Body of pancreas (tissue), 4 donors: ENCODE measurements around the gene RIMS3. TPM values are rescaled to one million over a fixed set of nuclear protein-coding genes. Genes with fewer than 3 reads are reported as not detected.

Experiments used
- ATAC-seq: fragments of 150-250 bp; one replicate; pipeline ENCODE4 v1.9.1; 2016
- DNase-seq, 4 donors: peaks; one replicate each; pipeline ENCODE4 v3.0.0-alpha.2; 2019
- H3K27ac ChIP-seq, 4 donors: fragments of 200-600 bp; sonication (generic); 1 replicate in 3 of 4; 2 replicates in 1 of 4; pipeline versions ENCODE4 v1.5.1 to v1.6.1; 2016 to 2019; ENCODE audit warnings: mild to moderate bottlenecking in 1 of 4, mixed read lengths in 1 of 4, moderate library complexity in 1 of 4
- H3K27me3 ChIP-seq, 2 donors: fragments of 200-600 bp; sonication (generic); one replicate each; pipeline ENCODE4 v1.6.0; 2016; ENCODE audit warnings: mild to moderate bottlenecking in 1 of 2
- H3K36me3 ChIP-seq, 2 donors: fragments of 200-600 bp; sonication (generic); replicated peaks in 1 of 2; 2 replicates each; pipeline ENCODE4 v1.5.1; 2016; ENCODE audit warnings: low read depth in 2 of 2; ENCODE audit not compliant: insufficient read depth in 1 of 2
- H3K4me1 ChIP-seq: fragments of 200-600 bp; sonication (generic); one replicate; pipeline ENCODE4 v1.6.0; 2016
- H3K4me3 ChIP-seq, 2 donors: fragments of 200-600 bp; sonication (generic); 1 replicate in 1 of 2; 2 replicates in 1 of 2; pipeline ENCODE4 v1.5.1; 2016 to 2019
- H3K9me3 ChIP-seq, 3 donors: fragments of 200-600 bp; sonication (generic); 1 replicate in 2 of 3; 2 replicates in 1 of 3; pipeline ENCODE4 v1.5.1; 2016
- POLR2A ChIP-seq, 3 donors: fragments of 450-650 bp; IDR thresholded peaks; one replicate each; pipeline ENCODE4 v1.6.1; 2016; ENCODE audit warnings: antibody characterized with exemption in 3 of 3, mild to moderate bottlenecking in 2 of 3
- WGBS, 2 donors: methylation state at CpG; one replicate each; pipeline ENCODE4 v1.1.5; 2017; 5-methylcytosine and 5-hydroxymethylcytosine counted together
- intact Hi-C: fragments of 100-400 bp; cut with DNase I; formaldehyde crosslinking; loops from one replicate; pipeline ENCODE4 v1.15.1; 2023
- total RNA-seq, 2 donors: library from RNA; depleted of rRNA; stranded (reverse); fragments of >200 nt; gene quantifications; one replicate each; pipeline ENCODE4 v1.1.0, GENCODE V29; 2016
- TF ChIP-seq, protein P1 (sequence below), 7 experiments: fragments of 450-650 bp in 4 of 7; fragments of 200-600 bp in 3 of 7; sonication (generic) in 3 of 7; IDR thresholded peaks; one replicate each; pipeline ENCODE4 v1.5.1; 2016 to 2019; ENCODE audit warnings: antibody characterized with exemption in 7 of 7

Gene RIMS3
- total RNA-seq, 2 donors from 2014 or later: 0.66 to 2.1 TPM

DNA sequence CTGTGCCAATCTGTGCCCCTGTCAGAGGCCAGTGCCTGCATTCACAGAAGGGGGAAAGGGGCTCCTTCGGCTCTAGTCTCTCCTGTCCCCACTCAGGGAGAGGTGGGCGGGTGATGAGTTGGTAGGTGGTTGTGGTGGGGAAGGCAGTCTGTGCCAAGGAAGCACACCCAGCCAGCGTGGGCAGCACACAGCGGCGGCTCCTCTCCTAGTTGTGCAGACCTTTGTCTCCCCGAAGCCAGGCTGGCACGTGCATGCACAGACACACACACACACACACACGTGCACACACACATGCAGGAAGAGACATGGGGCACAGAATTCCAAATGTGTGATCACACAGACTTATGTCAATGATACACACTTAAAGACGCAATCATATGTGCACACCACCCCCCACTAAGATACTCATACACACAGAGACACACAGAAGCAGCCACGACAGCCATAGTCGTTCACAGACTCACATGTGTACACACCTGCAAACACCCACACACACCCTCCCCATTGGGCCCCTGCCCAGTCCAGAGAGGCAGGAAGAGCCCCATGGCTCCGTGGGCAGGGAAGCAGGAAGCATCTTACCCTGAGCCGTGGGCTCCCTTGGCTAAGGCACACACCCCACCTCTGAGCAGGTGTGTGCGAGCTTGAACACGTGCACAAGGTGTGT is 16.4 kb downstream of the RIMS3 start:
- Histone ChIP-seq H3K27me3 (no peaks in the 10 kb centered on the region), H3K27ac (no peak overlapping the region), H3K9me3 (no peaks in the 10 kb centered on the region), H3K4me1 (peaks cover 9% of the 10 kb centered on the region), H3K36me3 (no peaks in the 10 kb centered on the region), H3K4me3 (no peak overlapping the region)
- TF ChIP-seq, protein P1, sequence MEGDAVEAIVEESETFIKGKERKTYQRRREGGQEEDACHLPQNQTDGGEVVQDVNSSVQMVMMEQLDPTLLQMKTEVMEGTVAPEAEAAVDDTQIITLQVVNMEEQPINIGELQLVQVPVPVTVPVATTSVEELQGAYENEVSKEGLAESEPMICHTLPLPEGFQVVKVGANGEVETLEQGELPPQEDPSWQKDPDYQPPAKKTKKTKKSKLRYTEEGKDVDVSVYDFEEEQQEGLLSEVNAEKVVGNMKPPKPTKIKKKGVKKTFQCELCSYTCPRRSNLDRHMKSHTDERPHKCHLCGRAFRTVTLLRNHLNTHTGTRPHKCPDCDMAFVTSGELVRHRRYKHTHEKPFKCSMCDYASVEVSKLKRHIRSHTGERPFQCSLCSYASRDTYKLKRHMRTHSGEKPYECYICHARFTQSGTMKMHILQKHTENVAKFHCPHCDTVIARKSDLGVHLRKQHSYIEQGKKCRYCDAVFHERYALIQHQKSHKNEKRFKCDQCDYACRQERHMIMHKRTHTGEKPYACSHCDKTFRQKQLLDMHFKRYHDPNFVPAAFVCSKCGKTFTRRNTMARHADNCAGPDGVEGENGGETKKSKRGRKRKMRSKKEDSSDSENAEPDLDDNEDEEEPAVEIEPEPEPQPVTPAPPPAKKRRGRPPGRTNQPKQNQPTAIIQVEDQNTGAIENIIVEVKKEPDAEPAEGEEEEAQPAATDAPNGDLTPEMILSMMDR (IDR thresholded peaks at IDR 0.05): no peak
- TF ChIP-seq POLR2A (IDR thresholded peaks at IDR 0.05): no peak
- intact Hi-C loops: no loop called here
- 73 to 74% methylated on average over 4 to 15 of the region's 15 CpGs for WGBS, 2 donors
- no peak for ATAC-seq
- DNase-seq: no peak

DNA sequence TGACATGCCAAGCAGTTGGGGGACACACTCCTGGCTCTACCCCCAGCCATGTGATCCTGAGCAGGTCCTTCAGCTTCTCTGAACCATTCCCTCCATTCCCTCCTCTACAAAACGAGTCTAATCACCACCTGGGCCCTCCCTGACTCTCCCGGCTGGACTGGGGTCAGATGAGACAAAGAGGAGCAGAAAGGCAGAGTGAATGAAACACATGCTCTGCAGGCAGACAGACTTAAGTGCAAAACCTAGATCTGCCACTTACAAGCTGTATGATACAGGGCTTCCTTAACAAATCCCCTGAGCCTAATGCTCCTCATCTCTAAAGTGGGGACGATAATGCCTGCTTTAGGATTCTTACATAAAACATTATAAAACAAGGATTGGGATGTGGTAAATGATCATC is 17.3 kb downstream of the RIMS3 start:
- Histone ChIP-seq H3K36me3 (no peaks in the 10 kb centered on the region), H3K27ac (no peak overlapping the region), H3K4me1 (peaks cover 9% of the 10 kb centered on the region), H3K4me3 (no peak overlapping the region), H3K27me3 (no peaks in the 10 kb centered on the region), H3K9me3 (no peaks in the 10 kb centered on the region)
- intact Hi-C loops: no loop called here
- DNase-seq (no peak), ATAC-seq (no peak)
- WGBS, 2 donors: 77 to 96% methylated on average over 3 of the region's 3 CpGs
- TF ChIP-seq, protein P1 (IDR thresholded peaks at IDR 0.05): no peak
- TF ChIP-seq POLR2A (IDR thresholded peaks at IDR 0.05): no peak

DNA sequence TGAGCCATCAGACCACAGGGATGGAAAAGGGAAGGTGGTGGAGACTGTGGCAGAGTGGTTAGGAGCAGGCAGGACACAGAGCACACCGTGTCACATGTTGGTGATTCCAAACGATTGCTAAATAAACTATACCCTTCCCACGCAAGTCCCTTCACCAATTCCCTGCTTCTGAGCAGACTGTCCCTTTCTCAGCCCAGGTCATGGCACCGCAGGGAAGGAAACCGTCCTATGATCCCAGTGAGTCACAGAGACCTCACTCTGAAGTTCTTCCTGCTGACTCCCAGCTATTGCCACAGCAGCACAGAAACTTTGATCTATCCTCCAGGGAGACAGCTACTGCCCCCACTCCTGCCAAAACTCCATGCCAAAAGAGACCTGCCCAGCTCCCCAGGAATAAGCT is 19.2 kb downstream of the RIMS3 start:
- intact Hi-C loops: no loop called here
- peaks cover 3% of the 10 kb centered on the region for H3K4me1 ChIP-seq
- no peak for DNase-seq
- no peaks in the 10 kb centered on the region for H3K27me3 ChIP-seq
- 77 to 78% methylated on average over 5 of the region's 5 CpGs for WGBS, 2 donors
- TF ChIP-seq, protein P1 (IDR thresholded peaks at IDR 0.05): no peak
- no peak for TF ChIP-seq POLR2A (IDR thresholded peaks at IDR 0.05)
- no peaks in the 10 kb centered on the region for H3K36me3 ChIP-seq
- H3K4me3 ChIP-seq: no peak overlapping the region
- H3K9me3 ChIP-seq: no peaks in the 10 kb centered on the region
- no peak overlapping the region for H3K27ac ChIP-seq
- no peak for ATAC-seq

DNA sequence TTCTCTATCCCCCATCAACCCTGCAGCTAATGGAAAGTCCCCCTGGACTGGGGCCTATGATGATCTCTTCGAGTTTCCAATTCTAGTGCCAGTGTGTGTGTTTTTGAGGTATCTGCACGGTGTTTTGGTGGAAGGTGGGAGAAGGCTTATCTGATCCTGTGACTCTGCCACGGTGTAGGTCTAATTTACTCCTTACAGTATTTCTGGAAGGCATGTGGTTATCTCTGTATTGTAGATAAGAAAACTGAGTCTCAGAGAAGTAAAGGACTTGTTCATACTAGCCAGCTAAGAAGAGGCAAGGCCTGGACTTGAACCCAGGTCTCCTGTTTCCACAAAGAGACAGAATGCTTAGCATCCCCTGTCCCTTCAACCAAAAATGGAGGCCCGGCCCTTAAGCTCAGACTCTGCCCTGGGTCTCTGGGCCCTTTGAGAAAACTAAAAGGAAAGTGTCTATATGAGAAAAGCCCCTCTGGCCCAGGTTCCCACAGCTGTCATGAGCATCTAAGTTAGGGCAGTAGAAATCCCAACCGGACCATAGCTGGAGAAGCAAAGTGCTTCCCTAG is 20.3 kb downstream of the RIMS3 start:
- H3K9me3 ChIP-seq: no peaks in the 10 kb centered on the region
- no peak for DNase-seq
- 82% methylated on average over 5 of the region's 5 CpGs for WGBS, 2 donors
- no peak overlapping the region for H3K4me3 ChIP-seq
- H3K27ac ChIP-seq: no peak overlapping the region
- no peaks in the 10 kb centered on the region for H3K36me3 ChIP-seq
- intact Hi-C loops: no loop called here
- ATAC-seq: no peak
- TF ChIP-seq, protein P1 (IDR thresholded peaks at IDR 0.05): no peak
- TF ChIP-seq POLR2A (IDR thresholded peaks at IDR 0.05): no peak
- H3K27me3 ChIP-seq: no peaks in the 10 kb centered on the region
- no peaks in the 10 kb centered on the region for H3K4me1 ChIP-seq
